ENCODE results near the gene COL25A1. TPM values are rescaled to one million over a fixed set of nuclear protein-coding genes. Genes with fewer than 3 reads are reported as not detected.

COL25A1 gene
- total RNA-seq, 1 donor from 2014 or later: 10.4 TPM

DNA sequence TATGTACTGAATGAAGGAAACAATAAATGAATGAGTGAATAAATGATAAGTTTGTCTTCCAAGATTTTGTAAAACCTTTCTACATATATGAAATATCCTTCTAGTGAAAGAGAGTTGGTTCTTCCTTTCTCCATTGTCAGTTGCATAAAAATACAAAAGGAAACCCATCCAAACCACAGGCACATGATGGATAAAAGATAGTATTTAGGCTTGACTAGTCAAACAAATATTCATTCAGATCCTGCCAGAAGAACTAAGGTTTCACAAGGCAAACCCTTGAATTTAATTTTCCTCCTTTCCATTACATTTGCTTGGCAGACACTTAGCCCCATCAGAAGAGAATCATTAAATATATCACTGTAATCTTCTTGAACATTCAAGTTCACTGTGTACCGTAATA, 208.4 kb downstream of the COL25A1 start:
- no peaks in the 10 kb centered on the region for H3K36me3 Mint-ChIP-seq (ENCODE audit: low read depth, unreplicated experiment)
- no peak for TF ChIP-seq EZH2 (IDR thresholded peaks at IDR 0.05; ENCODE audit: insufficient read depth, low read length)
- TF ChIP-seq, protein P1, sequence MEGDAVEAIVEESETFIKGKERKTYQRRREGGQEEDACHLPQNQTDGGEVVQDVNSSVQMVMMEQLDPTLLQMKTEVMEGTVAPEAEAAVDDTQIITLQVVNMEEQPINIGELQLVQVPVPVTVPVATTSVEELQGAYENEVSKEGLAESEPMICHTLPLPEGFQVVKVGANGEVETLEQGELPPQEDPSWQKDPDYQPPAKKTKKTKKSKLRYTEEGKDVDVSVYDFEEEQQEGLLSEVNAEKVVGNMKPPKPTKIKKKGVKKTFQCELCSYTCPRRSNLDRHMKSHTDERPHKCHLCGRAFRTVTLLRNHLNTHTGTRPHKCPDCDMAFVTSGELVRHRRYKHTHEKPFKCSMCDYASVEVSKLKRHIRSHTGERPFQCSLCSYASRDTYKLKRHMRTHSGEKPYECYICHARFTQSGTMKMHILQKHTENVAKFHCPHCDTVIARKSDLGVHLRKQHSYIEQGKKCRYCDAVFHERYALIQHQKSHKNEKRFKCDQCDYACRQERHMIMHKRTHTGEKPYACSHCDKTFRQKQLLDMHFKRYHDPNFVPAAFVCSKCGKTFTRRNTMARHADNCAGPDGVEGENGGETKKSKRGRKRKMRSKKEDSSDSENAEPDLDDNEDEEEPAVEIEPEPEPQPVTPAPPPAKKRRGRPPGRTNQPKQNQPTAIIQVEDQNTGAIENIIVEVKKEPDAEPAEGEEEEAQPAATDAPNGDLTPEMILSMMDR (IDR thresholded peaks at IDR 0.05; ENCODE audit: insufficient read depth, low read depth, low read length): no peak
- H2AFZ ChIP-seq (ENCODE audit: low read depth, low read length): no peak overlapping the region
- FAIRE-seq: no peak
- H3K4me3 Mint-ChIP-seq (ENCODE audit: unreplicated experiment): no peak overlapping the region
- no peaks in the 10 kb centered on the region for H3K27me3 ChIP-seq (ENCODE audit: insufficient read depth, low read length)
- H4K20me1 ChIP-seq (ENCODE audit: insufficient read depth, low read length): no peaks in the 10 kb centered on the region
- H3K4me1 Mint-ChIP-seq (ENCODE audit: low read depth, unreplicated experiment): peaks cover 8% of the 10 kb centered on the region
- no peaks in the 10 kb centered on the region for H3K79me2 ChIP-seq (ENCODE audit: insufficient read depth, low read length)
- no peak overlapping the region for H3K27ac ChIP-seq (ENCODE audit: low read depth, low read length)
- H3K4me1 ChIP-seq (ENCODE audit: insufficient read depth, low read length): no peaks in the 10 kb centered on the region
- peaks cover 3% of the 10 kb centered on the region for H3K9me3 Mint-ChIP-seq (ENCODE audit: unreplicated experiment)
- no peak overlapping the region for H3K9ac ChIP-seq (ENCODE audit: low read length)
- no peaks in the 10 kb centered on the region for H3K36me3 ChIP-seq (ENCODE audit: insufficient read depth, low read length)
- peak; percentile 46 for DNase-seq (ENCODE audit: low read depth)
- H3K9me3 ChIP-seq (ENCODE audit: insufficient read depth, low read depth, low read length): no peaks in the 10 kb centered on the region
- H3K27me3 Mint-ChIP-seq (ENCODE audit: low read depth, unreplicated experiment): no peaks in the 10 kb centered on the region
- no peak overlapping the region for H3K4me3 ChIP-seq (ENCODE audit: insufficient read depth, low read depth, low read length)
- no peak overlapping the region for H3K4me2 ChIP-seq (ENCODE audit: low read length)
- H3K27ac Mint-ChIP-seq (ENCODE audit: unreplicated experiment): no peak overlapping the region

DNA sequence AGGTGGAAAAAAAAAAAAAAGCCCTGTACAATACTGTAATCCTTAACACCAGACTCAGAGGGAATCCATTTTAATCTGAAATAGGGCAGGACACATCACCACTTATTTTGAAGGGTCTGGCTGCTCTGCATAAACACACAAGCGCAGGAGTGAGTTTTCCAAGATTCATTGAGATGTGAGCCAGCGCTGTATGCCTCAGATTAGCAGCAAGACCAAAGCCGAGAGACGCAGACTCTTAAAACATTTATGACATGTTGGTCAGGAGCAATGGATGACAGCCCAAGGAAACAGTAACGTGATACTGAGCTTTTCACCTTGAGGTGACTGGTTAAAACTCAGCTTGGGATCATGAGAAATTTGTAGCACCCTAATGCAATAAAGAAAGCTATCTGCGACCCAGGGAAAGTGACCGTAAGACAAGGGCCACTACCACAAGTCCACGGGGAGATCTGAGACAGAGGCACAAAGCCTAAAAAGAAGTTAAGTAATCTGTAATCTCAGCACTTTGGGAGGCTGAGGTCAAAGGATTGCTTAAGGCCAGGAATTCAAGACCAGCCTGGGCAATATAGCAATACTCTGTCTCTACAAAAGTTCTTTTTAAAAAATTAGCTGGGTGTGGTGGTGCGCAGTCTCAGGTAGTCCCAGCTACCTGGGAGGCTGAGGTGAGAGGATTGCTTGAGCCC, 210.6 kb downstream of the COL25A1 start:
- no peaks in the 10 kb centered on the region for H3K9me3 ChIP-seq (ENCODE audit: insufficient read depth, low read depth, low read length)
- no peaks in the 10 kb centered on the region for H4K20me1 ChIP-seq (ENCODE audit: insufficient read depth, low read length)
- Mint-ChIP-seq H3K27me3 (ENCODE audit: low read depth, unreplicated experiment) (no peaks in the 10 kb centered on the region), H3K4me3 (ENCODE audit: unreplicated experiment) (no peak overlapping the region), H3K9me3 (ENCODE audit: unreplicated experiment) (no peaks in the 10 kb centered on the region), H3K27ac (ENCODE audit: unreplicated experiment) (no peak overlapping the region), H3K4me1 (ENCODE audit: low read depth, unreplicated experiment) (peaks cover 8% of the 10 kb centered on the region), H3K36me3 (ENCODE audit: low read depth, unreplicated experiment) (no peaks in the 10 kb centered on the region)
- no peak for TF ChIP-seq EZH2 (IDR thresholded peaks at IDR 0.05; ENCODE audit: insufficient read depth, low read length)
- TF ChIP-seq, protein P1 (IDR thresholded peaks at IDR 0.05; ENCODE audit: insufficient read depth, low read depth, low read length): no peak
- no peaks in the 10 kb centered on the region for H3K4me1 ChIP-seq (ENCODE audit: insufficient read depth, low read length)
- no peaks in the 10 kb centered on the region for H3K79me2 ChIP-seq (ENCODE audit: insufficient read depth, low read length)
- H3K27ac ChIP-seq (ENCODE audit: low read depth, low read length): no peak overlapping the region
- no peak for DNase-seq (ENCODE audit: low read depth)
- no peaks in the 10 kb centered on the region for H3K36me3 ChIP-seq (ENCODE audit: insufficient read depth, low read length)
- no peak for FAIRE-seq
- H3K27me3 ChIP-seq (ENCODE audit: insufficient read depth, low read length): no peaks in the 10 kb centered on the region
- no peak overlapping the region for H3K4me2 ChIP-seq (ENCODE audit: low read length)
- H3K9ac ChIP-seq (ENCODE audit: low read length): no peak overlapping the region
- no peak overlapping the region for H2AFZ ChIP-seq (ENCODE audit: low read depth, low read length)
- H3K4me3 ChIP-seq (ENCODE audit: insufficient read depth, low read depth, low read length): no peak overlapping the region

DNA sequence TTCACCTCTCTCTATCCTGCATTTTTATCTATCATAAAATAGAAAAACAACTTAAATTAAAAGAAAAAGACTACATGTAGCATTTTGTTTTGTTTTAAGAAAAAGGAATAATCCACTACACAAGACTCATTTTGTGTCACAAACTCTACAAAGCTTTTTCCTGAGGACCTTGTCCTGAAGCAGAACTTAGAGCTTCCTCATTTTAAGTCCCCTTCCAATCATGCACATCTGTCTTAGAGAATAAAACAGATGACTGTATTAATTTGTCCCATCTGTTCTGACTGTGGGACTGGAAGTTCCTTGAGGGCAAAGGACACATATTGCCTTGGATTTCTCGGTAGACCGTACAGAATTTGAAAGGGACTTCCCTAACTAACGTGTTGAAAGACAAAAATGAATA, 218.5 kb downstream of the COL25A1 start:
- no peaks in the 10 kb centered on the region for H3K9me3 Mint-ChIP-seq (ENCODE audit: unreplicated experiment)

More for the DNA sequence above, 218.5 kb downstream of the COL25A1 start:
- no peak overlapping the region for H3K4me3 ChIP-seq (ENCODE audit: insufficient read depth, low read depth, low read length)
- no peak for FAIRE-seq
- H3K79me2 ChIP-seq (ENCODE audit: insufficient read depth, low read length): no peaks in the 10 kb centered on the region
- no peaks in the 10 kb centered on the region for H3K36me3 ChIP-seq (ENCODE audit: insufficient read depth, low read length)
- Mint-ChIP-seq H3K27me3 (ENCODE audit: low read depth, unreplicated experiment) (no peaks in the 10 kb centered on the region), H3K36me3 (ENCODE audit: low read depth, unreplicated experiment) (no peaks in the 10 kb centered on the region), H3K27ac (ENCODE audit: unreplicated experiment) (no peak overlapping the region), H3K4me1 (ENCODE audit: low read depth, unreplicated experiment) (peaks cover 11% of the 10 kb centered on the region), H3K4me3 (ENCODE audit: unreplicated experiment) (no peak overlapping the region)
- H3K4me1 ChIP-seq (ENCODE audit: insufficient read depth, low read length): peaks cover 6% of the 10 kb centered on the region
- DNase-seq (ENCODE audit: low read depth): no peak
- H3K9me3 ChIP-seq (ENCODE audit: insufficient read depth, low read depth, low read length): no peaks in the 10 kb centered on the region
- no peaks in the 10 kb centered on the region for H3K27me3 ChIP-seq (ENCODE audit: insufficient read depth, low read length)
- H4K20me1 ChIP-seq (ENCODE audit: insufficient read depth, low read length): no peaks in the 10 kb centered on the region
- H3K9ac ChIP-seq (ENCODE audit: low read length): no peak overlapping the region
- TF ChIP-seq EZH2 (IDR thresholded peaks at IDR 0.05; ENCODE audit: insufficient read depth, low read length): no peak
- TF ChIP-seq, protein P1 (IDR thresholded peaks at IDR 0.05; ENCODE audit: insufficient read depth, low read depth, low read length): no peak
- no peak overlapping the region for H2AFZ ChIP-seq (ENCODE audit: low read depth, low read length)
- H3K4me2 ChIP-seq (ENCODE audit: low read length): no peak overlapping the region
- no peak overlapping the region for H3K27ac ChIP-seq (ENCODE audit: low read depth, low read length)

Data from astrocyte (in vitro differentiated cells and primary cell).